Measurements from ENCODE around the gene CYB5R3. TPM values are rescaled to one million over a fixed set of nuclear protein-coding genes. Genes with fewer than 3 reads are reported as not detected.

Gene CYB5R3
- total RNA-seq, 2 donors from 2014 or later = 41.8 to 50.8 TPM

DNA sequence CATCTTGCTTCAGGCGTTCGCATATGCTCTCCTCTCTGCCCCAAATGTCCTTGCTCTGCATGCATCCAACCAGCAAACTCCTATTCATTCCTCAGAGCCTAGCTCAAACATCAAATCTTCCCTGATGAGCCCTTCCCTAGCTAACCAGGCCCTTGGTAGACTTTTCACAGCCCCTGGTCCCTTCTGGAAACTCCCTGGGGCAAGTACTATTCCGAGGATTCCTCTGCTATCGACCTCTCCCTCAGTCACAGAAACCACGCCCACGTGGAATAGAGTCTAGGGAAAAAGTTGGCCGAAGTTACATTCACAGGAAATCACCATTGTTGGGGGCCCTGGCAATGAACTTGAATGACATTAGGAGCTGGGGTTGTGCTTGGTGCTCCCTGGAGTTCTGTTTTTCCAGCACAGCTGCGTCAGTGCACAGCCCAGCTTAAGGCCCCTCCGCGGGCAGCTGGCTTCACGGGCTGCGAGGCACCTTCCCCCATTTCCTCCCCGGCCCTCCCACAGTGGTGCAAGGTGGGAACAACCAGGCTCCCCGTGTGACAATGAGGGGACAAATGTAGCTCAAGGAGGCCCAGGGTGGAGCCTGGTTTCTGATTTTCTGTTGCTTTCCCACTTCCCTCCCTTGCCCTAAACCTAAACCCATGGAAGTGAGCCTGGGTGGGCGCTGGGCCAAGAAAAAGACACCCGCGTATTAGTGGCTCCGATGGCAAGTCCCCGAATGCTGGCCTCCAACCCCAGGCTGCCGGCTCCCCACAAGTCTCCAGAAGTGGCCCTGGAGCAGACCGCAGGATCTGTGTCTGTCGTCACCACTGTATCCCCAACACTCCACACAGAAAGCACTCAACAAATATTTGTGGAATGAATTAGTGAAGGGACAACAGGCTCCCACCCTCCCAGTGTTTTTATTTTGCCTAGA lies 4.5 kb downstream of the CYB5R3 start:
- intact Hi-C loops (cut with DNase I) = no loop called here
- peak in 3 of 4 donors; percentile 37 to 51 (median 41) for DNase-seq
- no peak overlapping the region for H3K4me3 ChIP-seq
- no peaks in the 10 kb centered on the region for H3K9me3 ChIP-seq
- ATAC-seq = no peak
- H3K36me3 ChIP-seq (replicated peaks in 1 of 2; ENCODE audit: insufficient read depth in 1 of 2, low read depth in 2 of 2) = no peaks in the 10 kb centered on the region
- 43 to 57% methylated on average over 10 to 22 of the region's 22 CpGs for WGBS, 2 donors
- peak overlapping the region; percentile 79 to 96 (median 92) for H3K27ac ChIP-seq
- H3K27me3 ChIP-seq = no peaks in the 10 kb centered on the region
- H3K4me1 ChIP-seq = peaks cover 71% of the 10 kb centered on the region
- TF ChIP-seq, protein P1, sequence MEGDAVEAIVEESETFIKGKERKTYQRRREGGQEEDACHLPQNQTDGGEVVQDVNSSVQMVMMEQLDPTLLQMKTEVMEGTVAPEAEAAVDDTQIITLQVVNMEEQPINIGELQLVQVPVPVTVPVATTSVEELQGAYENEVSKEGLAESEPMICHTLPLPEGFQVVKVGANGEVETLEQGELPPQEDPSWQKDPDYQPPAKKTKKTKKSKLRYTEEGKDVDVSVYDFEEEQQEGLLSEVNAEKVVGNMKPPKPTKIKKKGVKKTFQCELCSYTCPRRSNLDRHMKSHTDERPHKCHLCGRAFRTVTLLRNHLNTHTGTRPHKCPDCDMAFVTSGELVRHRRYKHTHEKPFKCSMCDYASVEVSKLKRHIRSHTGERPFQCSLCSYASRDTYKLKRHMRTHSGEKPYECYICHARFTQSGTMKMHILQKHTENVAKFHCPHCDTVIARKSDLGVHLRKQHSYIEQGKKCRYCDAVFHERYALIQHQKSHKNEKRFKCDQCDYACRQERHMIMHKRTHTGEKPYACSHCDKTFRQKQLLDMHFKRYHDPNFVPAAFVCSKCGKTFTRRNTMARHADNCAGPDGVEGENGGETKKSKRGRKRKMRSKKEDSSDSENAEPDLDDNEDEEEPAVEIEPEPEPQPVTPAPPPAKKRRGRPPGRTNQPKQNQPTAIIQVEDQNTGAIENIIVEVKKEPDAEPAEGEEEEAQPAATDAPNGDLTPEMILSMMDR (IDR thresholded peaks at IDR 0.05) = no peak
- no peak for TF ChIP-seq POLR2A (IDR thresholded peaks at IDR 0.05)

- H3K27ac ChIP-seq = peak overlapping the region; percentile 33 to 96 (median 92)
- peaks cover 67% of the 10 kb centered on the region for H3K4me1 ChIP-seq
- 73 to 87% methylated on average over 8 to 14 of the region's 14 CpGs for WGBS, 2 donors
- H3K27me3 ChIP-seq = no peaks in the 10 kb centered on the region
- no peak for DNase-seq
- intact Hi-C loops (cut with DNase I) = no loop called here
- H3K36me3 ChIP-seq (replicated peaks in 1 of 2; ENCODE audit: insufficient read depth in 1 of 2, low read depth in 2 of 2) = no peaks in the 10 kb centered on the region
- no peak for ATAC-seq
- no peak overlapping the region for H3K4me3 ChIP-seq
- H3K9me3 ChIP-seq = no peaks in the 10 kb centered on the region
- TF ChIP-seq POLR2A (IDR thresholded peaks at IDR 0.05) = no peak
- TF ChIP-seq, protein P1 (IDR thresholded peaks at IDR 0.05) = no peak
Measured at GRCh38 chr22:42643634-42644421, 5.4 kb downstream of the CYB5R3 start.

DNA sequence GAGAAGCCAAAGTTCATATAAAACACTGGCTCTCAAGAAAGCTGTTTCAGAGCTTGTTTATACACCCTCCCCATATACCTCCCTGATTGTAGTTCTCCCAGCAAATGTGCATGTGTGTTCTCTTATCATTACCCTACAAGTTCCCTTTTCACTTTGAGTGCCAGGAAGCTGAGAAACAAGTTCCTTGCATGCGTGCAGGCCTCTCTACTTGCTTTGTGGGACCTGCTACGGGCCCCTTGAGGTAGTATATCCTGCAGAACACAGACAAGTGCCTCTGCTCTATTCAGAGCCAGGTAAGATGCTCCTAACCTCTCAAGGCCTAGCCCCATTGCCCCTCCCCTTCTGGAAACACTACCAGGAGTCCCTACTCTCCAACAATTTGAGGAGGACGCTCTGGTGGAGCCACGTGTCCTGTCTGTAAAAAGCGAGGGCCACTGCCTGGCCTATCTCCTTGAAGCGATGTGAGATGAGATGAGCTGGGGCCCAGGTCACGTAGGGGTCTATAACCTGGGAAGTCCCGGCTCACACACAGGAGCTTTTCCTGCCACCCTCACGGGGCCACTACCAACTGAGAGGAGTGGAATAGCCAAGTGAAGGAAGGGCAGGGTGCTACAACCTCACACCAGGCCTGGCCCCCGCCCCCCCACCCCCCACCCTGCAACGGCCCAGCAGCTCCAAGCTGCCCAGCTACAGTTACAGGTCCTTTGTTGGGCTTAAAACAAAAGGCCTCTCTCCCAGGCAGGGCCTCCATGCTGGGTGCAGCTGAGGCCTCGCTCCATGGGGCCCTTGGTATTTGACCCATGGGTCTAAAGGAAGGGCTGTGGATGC lies 6.2 kb downstream of the CYB5R3 start:
- DNase-seq (no peak), ATAC-seq (no peak)
- H3K4me1 ChIP-seq = peaks cover 61% of the 10 kb centered on the region
- no peaks in the 10 kb centered on the region for H3K36me3 ChIP-seq (replicated peaks in 1 of 2; ENCODE audit: insufficient read depth in 1 of 2, low read depth in 2 of 2)
- 71% methylated on average over 7 to 12 of the region's 12 CpGs for WGBS, 2 donors
- H3K9me3 ChIP-seq = no peaks in the 10 kb centered on the region
- H3K27ac ChIP-seq = peak overlapping the region in 2 of 4 donors; percentile 93 to 96
- TF ChIP-seq POLR2A (IDR thresholded peaks at IDR 0.05) = no peak
- intact Hi-C loops (cut with DNase I) = no loop called here
- H3K4me3 ChIP-seq = no peak overlapping the region
- no peaks in the 10 kb centered on the region for H3K27me3 ChIP-seq

- Histone ChIP-seq H3K4me3 (no peak overlapping the region), H3K36me3 (replicated peaks in 1 of 2; ENCODE audit: insufficient read depth in 1 of 2, low read depth in 2 of 2) (no peaks in the 10 kb centered on the region), H3K27me3 (no peaks in the 10 kb centered on the region), H3K27ac (peak overlapping the region in 1 of 4 donors; percentile 28), H3K4me1 (peaks cover 49% of the 10 kb centered on the region), H3K9me3 (no peaks in the 10 kb centered on the region)
- DNase-seq (no peak), ATAC-seq (no peak)
- intact Hi-C loops (cut with DNase I) = no loop called here
- TF ChIP-seq, protein P1 (IDR thresholded peaks at IDR 0.05) = no peak
- TF ChIP-seq POLR2A (IDR thresholded peaks at IDR 0.05) = no peak
- 62 to 67% methylated on average over 9 of the region's 9 CpGs for WGBS, 2 donors
Measured at GRCh38 chr22:42641801-42642413, 7.3 kb downstream of the CYB5R3 start.
